ENCODE data around the gene ACVR1.
"Not testable (repeated sequence)": the region's sequence is repeated elsewhere in the genome, so short reads cannot be mapped to it uniquely, and the experiment has no call there.

ACVR1 gene

DNA sequence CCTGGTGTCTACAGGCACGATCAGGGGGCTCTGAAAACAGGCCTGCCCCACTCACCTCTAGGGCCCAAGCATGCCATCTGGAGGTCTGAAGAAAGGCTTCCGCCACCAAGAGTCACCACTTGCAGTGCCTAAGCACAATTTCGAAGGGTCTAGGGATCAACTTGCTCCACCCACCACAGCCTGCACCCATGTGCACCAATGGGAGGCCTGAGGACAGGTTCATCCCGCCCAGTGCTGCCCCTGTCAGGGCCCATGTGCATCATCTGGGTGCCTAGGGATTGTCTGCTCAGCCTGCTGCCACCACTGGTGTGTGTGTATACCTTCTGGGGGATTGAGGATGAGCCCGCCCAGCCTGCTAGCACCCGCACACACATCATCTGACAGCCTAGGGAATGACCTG lies 126.4 kb downstream of the ACVR1 start:
- no peak for DNase-seq

DNA sequence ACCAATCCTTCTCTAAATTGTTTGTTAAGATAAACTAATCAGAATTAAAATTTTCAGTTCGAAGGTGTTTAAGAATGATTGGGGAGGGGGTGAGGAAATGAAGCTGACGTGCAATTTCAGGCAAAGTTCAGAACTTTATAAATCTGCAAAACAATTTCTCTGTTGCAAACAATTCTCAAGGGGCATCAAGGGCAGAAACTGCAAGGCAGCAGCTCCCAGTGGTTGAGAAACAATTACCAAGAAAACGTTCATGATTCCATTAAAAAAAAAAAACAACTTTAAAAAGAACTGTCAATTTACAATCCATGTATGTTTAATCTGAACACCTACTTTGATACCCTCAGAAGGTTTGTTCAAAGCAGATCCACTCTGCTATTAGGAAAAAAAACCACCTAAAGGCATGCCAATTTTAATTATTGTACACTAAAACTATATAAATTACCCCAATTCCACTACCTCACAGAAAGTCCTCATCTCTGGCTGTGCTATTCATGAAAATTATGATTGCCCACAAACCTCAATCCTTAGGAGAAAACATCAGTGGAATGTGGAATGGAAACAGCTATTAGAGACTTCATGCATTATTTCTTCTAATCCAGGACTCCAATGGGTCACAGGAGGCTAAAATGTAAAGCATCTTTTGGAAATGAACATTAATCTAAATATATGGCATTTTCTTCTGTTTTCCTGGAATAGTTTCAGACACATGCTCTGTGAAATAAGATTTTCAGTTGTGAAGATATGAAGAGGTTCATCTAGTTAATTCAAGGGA lies 127.6 kb downstream of the ACVR1 start:
- no peak for DNase-seq

DNA sequence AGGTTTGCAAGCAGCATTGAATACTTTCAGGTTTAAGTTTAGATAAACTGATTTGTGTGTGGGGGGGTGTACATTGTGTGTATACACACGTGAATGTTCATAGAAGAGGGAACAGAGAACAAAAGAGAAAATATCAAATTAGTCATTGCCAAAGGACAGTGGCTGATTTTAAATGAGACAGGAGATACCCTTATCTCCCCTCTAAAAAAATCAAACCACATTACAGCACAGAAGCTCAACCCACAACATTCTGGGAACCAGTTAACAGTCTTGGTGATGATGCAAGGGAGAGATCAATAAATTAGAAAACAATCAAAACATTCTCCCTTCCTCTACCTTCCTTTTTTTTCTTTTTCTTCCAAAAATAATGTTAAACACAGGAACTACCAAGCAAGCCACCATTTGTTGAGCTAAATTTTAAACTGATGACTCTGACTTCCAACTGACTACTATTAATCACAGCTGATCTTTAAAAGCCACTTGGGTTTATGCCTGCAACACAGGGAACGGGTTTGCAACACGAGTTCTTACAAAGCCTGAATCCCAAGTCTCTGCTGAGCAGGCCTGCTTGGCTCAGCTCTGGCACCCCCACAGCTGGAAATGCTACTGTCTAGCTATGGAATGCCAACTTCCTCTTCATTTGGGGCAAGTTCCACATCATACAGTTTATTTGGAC lies 128.3 kb downstream of the ACVR1 start:
- DNase-seq: peak in 1 of 5 experiments; percentile 71

DNA sequence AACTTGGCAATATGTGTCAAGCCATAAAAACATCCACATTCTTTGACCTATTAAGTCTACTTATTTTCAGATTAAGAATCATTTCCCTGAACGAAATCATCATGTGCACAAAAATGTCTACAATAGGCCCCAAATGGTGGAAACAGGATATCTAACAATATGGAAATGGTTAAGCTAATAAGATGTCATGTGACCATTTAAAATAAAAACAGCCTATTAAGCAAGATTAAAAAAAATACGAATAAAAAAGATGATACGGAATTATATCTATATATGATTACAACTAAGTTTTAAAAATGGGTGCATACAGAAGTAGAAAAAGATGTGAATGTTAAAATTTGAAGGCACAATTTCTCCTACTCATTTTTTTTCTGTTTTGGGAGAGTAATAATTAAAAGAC lies 128.8 kb downstream of the ACVR1 start:
- DNase-seq: no peak

DNA sequence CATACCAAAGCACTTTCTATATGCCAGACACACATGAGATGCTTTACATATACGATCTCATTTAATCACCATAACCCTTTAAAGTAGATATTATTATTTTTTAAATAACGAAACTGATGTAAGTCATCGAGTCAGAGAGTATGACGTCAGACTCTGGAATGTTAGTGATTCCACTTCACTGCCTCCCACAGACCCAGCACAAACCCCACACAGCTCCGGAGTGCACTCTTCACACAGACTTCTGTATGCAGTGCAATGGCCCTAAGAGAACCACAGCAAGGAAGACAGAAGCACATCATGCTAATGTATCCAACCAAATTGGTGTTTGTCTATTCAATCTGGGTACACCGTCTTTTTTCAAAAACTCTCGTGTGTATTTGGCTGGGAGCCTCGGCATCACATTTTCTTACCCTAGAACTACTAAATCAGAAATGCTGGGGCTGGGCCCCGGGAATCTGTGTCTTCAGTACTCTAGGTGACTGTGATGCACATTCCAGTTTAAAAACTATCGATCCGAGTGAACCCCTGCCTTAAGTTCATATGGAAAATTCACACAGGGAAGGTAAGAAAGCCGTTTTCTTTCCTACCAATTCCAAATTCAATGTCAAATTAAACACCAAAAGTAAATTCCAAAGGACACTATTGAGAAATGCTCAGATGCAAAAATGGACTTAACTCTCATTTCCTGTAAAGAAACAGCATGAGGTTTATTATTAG lies 129.7 kb downstream of the ACVR1 start:
- no peak for DNase-seq

DNA sequence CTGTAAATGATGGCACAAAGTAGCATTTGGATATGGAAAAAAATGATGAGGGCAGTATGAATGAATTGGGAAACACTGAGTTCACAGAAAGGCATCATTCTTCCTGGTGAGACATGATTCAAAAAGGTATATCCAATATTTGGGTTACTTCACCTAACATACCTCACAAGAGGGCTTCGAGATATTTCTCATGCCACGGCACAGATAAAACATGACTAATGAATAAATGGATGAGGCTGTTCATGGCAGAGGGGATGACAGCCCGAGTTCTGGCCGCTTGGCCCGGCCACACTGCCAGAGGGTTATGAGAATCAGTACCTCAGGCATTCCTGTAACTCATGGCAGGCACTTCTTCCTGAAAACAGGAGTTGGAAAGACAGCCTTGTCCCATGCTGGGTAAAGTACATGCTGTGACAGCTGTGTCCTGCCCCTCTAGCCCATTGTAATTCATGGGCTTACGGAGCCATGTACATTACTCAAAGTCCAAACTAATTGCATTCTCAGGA lies 131.5 kb downstream of the ACVR1 start:
- DNase-seq: no peak

DNA sequence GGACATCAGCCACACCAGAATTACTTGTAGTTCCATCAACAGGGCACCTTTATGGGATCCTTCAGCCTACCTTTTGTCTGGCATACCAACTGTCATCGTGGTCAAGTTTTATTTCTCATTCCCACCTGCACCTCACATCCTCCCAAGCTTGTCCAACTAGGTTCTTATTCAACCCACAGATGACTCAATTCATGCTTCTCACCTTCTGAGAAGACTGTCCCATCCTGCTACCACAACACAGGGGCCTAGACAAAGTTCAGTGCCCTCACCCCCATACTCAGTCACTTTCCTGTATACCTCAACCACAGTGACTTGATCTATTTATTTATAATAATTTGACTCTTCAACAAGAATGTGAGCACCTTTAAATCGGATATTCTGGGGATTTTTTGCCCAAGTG lies 133.1 kb downstream of the ACVR1 start:
- peak in 1 of 5 experiments; percentile 57 for DNase-seq

DNA sequence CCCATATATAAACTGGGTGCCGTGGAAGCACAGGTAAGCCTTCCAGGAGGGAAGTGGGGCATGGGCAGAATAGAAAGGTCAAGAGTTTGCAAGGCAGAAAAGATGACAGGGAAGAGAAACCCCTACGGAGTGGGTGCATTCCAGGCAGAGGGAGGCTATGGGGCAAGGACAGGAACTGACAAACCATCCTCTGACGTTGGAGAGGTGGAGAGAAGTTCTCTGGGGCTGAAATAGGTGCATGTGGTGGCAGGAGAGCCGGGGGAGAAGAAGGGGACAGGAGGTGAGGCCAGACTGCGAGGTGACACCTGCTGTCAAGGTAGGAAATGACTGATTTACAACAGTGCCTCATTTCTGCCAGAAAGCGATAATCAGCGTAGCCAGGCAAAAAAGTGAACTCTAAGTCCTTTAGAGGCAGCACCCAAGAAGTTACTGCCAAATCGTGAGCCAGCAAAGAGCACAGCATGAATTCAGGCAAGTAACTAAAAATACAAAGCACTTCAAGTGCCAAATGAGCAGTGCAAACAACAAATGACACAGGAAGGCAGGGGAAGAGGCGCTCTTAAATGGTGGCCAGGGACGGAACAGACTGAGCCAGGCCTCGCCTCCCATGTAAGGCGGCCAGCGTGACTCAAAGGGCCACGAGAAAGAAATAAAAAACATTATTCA lies 134.2 kb downstream of the ACVR1 start:
- no peak for DNase-seq

DNA sequence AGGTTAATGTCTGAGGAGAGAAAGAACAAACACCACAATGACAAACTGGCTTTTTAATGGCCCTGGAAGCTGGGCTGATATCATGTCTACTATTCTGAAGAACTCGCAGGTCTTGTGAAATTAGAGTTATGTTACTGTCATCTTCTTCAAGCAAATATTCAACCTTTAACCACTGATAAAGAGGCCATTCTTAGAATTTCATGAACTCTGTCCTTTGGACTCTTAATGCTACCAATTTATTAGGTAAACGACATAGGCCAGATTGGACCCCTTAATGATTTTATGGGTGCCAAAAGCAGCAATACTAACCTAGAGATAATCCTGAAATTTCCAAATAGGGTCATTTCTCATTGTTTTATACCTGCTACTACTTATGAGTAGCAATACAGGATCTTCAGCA lies 138.5 kb downstream of the ACVR1 start:
- no peak for DNase-seq

DNA sequence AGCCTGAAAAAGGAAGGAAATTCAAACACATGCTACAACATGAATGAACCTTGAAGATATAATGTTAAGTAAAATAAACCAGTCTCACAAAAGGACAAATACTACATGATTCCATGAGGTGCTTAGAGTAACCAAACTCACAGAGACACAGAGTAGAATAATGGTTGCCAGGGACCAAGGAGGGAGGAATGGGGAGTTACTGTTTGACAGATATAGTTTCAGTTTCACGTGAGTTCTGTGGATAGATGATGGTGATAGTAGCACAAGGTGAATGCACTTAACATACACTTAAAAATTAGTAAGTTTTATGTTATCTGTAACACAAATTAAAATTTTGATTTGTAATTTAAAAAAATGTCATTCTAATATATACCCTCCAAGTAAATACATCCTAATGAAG lies 140.6 kb downstream of the ACVR1 start:
- peak in 1 of 5 experiments; percentile 20 for DNase-seq

DNA sequence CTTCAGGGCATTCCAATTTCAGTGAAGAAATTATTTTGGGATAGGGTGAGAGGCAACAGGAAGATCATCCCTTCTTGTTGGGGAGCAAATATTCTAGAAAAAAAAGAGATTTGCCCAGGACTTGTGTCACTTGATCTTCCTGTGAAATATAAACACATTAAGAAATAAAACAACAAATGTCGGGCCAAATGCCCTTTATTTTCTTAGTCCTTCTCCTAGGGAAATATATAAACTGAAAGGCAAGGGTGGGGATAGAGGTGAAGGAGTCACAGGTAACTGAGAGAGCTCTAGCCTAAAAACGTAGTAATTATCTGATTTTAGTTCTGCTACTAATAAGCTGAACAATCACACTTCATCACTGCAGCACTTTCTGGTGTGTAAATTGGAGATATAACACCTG lies 142.9 kb downstream of the ACVR1 start:
- DNase-seq: no peak

DNA sequence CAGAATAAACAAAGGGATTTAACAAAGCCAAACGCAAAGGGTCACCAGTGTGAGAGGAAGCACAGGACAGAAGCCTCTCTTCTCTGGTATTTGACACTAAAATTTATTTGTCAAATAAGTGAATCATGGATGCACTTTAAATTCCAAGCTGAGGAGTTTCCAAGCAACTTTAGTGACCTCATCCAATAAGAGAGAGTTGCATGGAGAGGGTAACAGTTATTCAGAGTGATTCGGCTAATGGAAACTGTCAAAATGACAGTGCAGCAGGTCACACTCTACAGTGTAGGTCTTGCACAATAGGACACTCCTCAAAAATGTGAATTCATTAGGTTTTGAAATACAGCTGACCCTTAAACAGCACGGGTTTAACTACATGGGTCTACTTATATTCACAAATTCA lies 143.5 kb downstream of the ACVR1 start:
- no peak for DNase-seq

DNA sequence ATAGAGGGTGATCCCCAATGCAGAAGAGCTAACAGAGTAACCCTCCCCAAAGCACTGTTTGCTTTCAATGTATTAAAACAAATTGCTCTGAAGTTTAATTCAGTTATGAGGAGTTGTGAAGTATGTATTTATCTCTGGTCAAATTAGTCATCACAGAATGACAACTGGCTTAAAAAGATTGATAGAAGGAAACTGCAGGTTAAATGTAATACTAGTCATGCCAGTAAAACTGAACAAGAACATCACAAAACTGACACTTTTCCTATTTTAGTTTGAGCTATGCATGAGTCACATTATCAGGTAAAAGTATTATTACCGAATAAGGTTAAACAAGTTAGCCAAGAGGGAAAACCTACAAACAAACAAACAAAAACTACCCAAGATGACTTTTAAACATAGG lies 148.4 kb downstream of the ACVR1 start:
- no peak for DNase-seq

DNA sequence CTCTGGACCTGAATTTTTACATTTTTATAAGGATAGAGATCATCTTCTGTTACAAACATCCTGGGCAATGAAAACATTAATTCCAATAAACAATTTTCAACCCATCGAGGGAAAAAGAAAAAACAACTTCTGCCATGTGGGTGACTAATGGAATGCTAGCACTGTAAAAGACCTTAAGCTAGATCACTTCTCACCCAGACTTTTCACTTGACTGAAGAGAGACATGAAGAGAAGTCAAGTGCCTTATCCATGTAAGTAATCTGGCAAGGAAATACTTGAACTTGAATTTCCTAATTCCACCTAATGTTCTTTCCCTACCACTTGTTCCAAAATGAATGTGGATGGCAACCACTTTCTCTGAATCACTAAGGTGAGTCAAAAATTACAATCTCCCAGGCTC lies 149.2 kb downstream of the ACVR1 start:
- DNase-seq: no peak

DNA sequence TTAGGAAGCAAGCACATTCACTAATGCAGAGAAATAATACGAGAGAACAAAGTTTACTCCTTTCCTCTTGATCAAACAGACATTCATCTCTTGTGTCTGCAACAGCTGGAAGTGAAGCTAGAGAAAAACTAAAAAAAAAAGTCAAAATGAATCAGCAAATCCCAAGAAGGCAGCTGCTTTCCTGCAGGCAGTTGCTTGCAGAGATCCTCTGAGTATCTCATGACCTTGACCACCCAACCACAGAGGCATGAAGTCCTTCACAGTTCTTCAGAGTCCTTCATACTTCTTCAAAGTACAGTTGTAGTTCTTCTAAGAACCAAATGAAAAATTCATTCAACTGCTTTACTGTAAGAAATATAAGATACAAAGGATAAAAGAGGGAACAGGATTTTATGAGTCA lies 150.3 kb downstream of the ACVR1 start:
- DNase-seq: no peak

DNA sequence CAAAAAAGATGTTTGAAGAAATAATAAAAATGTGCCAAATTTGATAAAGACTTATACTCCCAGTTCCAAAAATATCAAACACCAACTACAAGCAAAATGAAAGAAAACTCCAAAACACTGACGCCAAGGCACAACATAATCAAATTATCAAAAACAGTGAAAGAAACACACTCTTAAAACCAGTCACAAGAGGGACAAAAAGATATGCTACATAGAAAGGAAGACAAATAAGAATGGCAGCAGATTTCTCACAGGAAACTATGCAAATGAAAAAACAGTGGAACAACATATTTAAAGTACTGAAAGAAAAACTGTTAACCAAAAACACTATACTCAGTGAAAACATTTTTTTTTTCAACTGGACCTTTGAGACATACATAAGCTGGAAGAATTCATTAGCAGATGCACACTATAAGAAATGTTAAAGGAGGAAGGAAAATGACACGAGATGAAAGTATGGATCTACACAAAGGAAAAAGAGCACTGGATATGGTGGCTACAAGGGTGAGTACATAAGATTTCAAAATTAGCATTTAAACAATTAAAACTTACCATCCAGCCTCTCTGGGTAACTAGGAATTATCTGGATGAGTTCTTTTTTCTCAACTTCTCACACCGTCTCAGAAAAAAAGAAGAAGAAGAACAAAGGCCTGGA lies 153.4 kb downstream of the ACVR1 start:
- peak in 1 of 5 experiments; percentile 23 for DNase-seq

DNA sequence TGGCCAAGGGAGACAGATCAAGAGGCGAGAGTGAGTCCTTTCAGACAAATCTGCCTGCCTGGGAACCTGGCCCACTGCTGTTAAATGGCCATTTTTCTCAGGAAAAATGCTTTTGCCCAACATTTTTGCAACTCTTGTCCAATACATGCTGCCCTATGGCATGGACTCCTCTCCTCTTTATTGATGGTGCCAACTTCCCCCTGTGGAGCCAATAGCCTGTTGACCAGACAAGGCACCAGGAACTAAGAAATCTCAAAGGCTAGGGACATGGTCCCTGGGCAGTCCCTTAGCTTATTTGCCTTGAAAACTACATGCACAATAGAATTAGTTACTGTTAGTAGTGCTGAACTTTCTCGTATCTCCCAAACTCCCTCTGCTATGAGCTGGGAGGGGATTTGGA lies 155.6 kb downstream of the ACVR1 start:
- DNase-seq: no peak

DNA sequence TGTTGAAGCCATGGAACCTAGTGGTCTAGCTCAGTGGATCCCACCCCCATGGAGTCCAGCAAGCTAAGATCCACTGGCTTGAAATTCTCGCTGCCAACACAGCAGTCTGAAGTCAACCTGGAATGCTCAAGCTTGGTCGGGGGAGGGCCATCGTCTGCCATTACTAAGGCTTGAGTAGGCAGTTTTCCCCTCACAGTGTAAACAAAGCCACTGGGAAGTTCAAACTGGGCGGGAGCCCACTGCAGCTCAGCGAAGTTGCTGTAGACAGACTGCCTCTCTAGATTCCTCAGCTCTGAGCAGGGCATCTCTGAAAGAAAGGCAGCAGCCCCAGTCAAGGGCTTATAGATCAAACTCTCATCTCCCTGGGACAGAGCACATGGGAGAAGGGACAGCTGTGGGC lies 171.5 kb downstream of the ACVR1 start:
- not testable (repeated sequence) for DNase-seq

DNA sequence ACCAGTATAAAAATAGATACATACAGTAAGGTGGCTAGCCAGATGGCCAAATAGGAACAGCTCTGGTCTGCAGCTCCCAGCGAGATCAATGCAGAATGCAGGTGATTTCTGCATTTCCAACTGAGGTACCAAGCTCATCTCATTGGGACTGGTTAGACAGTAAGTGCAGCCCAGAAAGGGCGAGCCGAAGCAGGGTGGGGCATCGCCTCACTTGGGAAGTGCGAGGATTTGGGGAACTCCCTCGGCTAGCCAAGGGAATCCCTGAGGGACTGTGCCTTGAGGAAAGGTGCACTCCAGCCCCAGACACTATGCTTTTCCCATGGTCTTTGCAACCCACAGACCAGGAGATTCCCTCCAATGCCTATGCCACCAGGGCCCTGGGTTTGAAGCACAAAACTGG lies 172.0 kb downstream of the ACVR1 start:
- not testable (repeated sequence) for DNase-seq

DNA sequence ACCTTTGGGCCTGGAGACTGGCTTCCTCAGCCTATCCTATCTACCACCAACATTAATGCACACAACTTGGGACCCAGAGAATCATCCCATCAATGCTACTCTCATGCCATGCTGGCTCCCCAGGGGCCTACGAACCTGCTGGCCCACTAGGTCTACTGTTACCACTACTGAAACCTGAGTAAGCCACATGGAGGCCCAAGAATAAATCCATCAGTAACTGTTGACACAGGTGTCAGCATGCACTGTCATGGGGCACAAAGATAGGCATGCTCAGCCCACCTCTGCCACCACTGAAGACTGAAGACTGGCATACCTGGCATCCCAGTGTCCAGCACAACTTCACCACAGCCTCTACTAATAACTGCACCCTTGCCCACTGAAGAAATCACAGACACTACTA lies 176.3 kb downstream of the ACVR1 start:
- DNase-seq: no peak

DNA sequence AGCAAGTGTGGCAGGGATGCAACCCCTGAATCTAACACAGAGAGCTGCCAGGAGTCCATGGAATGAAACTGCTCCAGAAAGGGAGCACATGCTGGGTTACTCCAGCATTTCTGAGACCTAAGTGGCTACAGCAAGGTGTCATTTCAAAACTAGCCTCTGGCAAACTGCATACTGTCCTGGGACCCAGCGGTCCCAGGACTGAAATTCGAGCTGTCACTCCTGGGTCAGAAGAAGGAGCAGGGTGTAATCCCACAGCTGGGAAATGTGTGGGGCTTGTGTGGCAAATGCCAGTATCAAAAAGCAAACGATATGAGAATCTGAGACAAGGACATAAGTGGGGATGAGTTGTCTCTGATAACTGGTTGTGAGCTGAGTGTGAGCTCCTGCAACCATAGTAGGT lies 177.1 kb downstream of the ACVR1 start:
- no peak for DNase-seq

DNA sequence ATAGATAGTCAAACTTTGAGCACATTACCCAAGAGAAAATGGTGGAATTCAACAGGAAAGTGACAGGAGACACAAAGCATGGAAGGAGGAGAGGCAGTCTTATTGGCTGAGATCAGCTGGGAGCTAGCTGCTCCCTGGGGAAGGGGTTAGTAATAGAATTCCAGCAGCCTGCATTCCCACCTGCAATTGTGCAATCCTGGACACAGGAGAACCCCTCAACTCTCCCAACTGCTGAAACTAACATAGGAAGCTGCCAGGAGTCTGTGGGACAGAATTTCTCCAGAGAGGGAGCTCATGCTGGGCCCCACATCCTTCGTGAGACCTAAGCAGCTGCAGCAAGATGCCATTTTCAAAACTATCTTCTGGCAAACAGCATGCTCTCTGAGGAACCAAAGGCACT lies 177.7 kb downstream of the ACVR1 start:
- DNase-seq: no peak

DNA sequence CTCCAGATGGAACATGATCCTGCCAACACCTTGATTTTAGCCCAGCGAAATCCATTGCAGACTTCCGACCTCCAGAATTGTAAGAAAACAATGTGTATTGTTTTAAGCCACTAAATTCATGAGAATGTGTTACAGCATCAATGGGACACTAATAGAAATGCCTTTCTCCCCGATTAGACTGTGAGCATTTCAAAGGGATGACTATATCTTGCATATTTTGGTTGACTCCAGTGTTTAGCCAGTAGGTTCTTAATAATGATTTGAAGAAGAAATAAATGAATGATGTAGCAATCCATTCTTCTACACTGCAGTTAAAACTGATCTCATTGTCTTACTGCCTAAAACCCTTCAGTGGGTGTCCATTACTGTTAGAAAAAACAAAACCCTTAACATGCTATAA lies 180.1 kb downstream of the ACVR1 start:
- no peak for DNase-seq
